Small intestine (tissue), 7 donors: Measurements from ENCODE around the gene NTNG1. TPM values are rescaled to one million over a fixed set of nuclear protein-coding genes. Genes with fewer than 3 reads are reported as not detected.

Experiments
- DNase-seq, 2 donors: peaks; one replicate each; pipeline versions ENCODE4 v3.0.0 to v3.0.0-alpha.2; 2013
- FAIRE-seq: peaks from 2 replicates; lab custom pipeline; 2012; peaks lifted over from hg19 to GRCh38; lab: Jason Lieb, UNC
- H3K27ac ChIP-seq, 3 donors: one replicate each; pipeline ENCODE4 v1.5.1; 2013; ENCODE audit warnings: low read length in 2 of 3, mild to moderate bottlenecking in 2 of 3, control low read depth in 1 of 3, inconsistent platforms in 1 of 3, low read depth in 1 of 3, moderate library complexity in 1 of 3
- H3K27me3 ChIP-seq, 3 donors: one replicate each; pipeline ENCODE4 v1.6.1; 2013; ENCODE audit warnings: low read length in 3 of 3, inconsistent platforms in 1 of 3; ENCODE audit not compliant: control insufficient read depth in 3 of 3, insufficient read depth in 3 of 3
- H3K36me3 ChIP-seq, 3 donors: one replicate each; pipeline ENCODE4 v1.6.1; 2013; ENCODE audit warnings: low read length in 3 of 3, inconsistent platforms in 1 of 3, low read depth in 1 of 3, mild to moderate bottlenecking in 1 of 3, moderate library complexity in 1 of 3; ENCODE audit not compliant: control insufficient read depth in 3 of 3, insufficient read depth in 2 of 3
- H3K4me1 ChIP-seq, 3 donors: one replicate each; pipeline ENCODE4 v1.6.1; 2013; ENCODE audit warnings: low read length in 2 of 3, inconsistent platforms in 1 of 3, low read depth in 1 of 3, mild to moderate bottlenecking in 1 of 3, moderate library complexity in 1 of 3; ENCODE audit not compliant: control insufficient read depth in 3 of 3, insufficient read depth in 2 of 3
- H3K4me3 ChIP-seq, 3 donors: one replicate each; pipeline ENCODE4 v1.5.1; 2013; ENCODE audit warnings: low read length in 3 of 3, control low read depth in 1 of 3, inconsistent platforms in 1 of 3, low read depth in 1 of 3, mild to moderate bottlenecking in 1 of 3, moderate library complexity in 1 of 3
- H3K9me3 ChIP-seq, 2 donors: one replicate each; pipeline ENCODE4 v1.6.1; 2013; ENCODE audit warnings: low read depth in 1 of 2, low read length in 1 of 2; ENCODE audit not compliant: control insufficient read depth in 2 of 2, insufficient read depth in 1 of 2
- WGBS, 3 donors: extraction: QIAGEN DNeasy Blood & Tissue Kit; methylation state at CpG; one replicate each; pipeline ENCODE4 v1.1.7; 2013; 5-methylcytosine and 5-hydroxymethylcytosine counted together
- polyA plus RNA-seq, 4 donors: library from polyadenylated mRNA; stranded (reverse) in 3 of 4; unstranded in 1 of 4; fragments of 200-250 nt in 3 of 4; fragments of 120-200 nt in 1 of 4; gene quantifications; one replicate each; pipeline versions ENCODE4 v1.2.1 to v1.2.3, GENCODE V29; 2013
- donor health status: healthy with polysubstance abuse.
- donor health status: control.
- donor health status: control.
- donor health status: Bipolar disorder and iron deficiency.
- donor health status: healthy.

Gene NTNG1
- polyA plus RNA-seq, 4 donors: 0.27 to 0.65 TPM; not detected in 2

DNA sequence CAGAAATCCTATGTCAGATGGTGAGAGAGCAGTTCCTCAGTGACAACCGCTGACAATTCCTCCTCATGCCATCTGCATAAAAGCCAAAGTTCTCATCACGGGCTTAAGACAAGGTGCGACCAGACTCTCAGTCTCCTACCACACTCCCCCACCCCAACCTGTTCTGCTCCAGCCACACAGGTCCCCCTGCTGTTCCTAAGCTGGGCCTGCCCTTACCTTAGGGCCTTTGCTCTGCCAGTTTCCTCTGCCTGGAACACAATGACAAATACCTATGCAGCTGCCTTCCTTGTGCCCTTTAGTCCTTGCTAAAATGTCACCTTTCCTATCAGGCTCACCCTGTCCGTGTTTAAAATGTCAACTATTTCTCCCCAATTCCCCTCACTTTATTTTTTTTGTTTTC lies 382.2 kb downstream of the NTNG1 start:
- 54 to 66% (median 54%) methylated on average over 4 of the region's 4 CpGs for WGBS, 3 donors
- Histone ChIP-seq H3K36me3 (no peaks in the 10 kb centered on the region), H3K4me1 (no peaks in the 10 kb centered on the region), H3K9me3 (no peaks in the 10 kb centered on the region), H3K4me3 (no peak overlapping the region), H3K27me3 (peaks cover 0 to 2% (median 0%) of the 10 kb centered on the region in 3 donors), H3K27ac (no peak overlapping the region)
- FAIRE-seq (no peak), DNase-seq (no peak)

DNA sequence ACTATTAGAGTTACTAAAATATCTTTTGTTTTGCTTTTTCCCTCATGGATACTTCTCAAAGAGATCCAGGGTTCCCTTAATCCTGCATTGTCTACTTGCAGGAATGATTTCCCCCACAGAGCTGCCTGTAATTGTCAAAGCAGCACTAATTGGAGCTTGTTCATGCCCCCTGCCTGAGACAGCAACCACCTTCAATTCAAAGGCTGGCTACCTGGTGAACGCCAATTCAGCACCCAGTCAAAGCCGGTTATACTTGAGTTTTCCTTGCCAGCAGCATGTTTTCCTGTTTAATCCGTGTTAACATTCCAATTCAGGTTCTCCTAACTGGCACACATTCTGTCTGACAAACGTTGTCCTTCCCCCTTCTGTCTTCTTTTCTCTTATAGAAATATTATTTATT lies 382.9 kb downstream of the NTNG1 start:
- FAIRE-seq (no peak), DNase-seq (no peak)
- H3K36me3 ChIP-seq: no peaks in the 10 kb centered on the region
- H3K9me3 ChIP-seq: no peaks in the 10 kb centered on the region
- H3K27me3 ChIP-seq: peaks cover 0 to 2% (median 0%) of the 10 kb centered on the region in 3 donors
- no peaks in the 10 kb centered on the region for H3K4me1 ChIP-seq
- H3K27ac ChIP-seq: no peak overlapping the region
- no peak overlapping the region for H3K4me3 ChIP-seq
- WGBS, 3 donors: 57 to 73% (median 60%) methylated on average over 4 of the region's 4 CpGs

GRCh38 chr1:107524301-107524700 lies 383.5 kb downstream of the NTNG1 start:
- Histone ChIP-seq H3K4me3 (no peak overlapping the region), H3K27me3 (peaks cover 0 to 2% (median 0%) of the 10 kb centered on the region in 3 donors), H3K9me3 (no peaks in the 10 kb centered on the region), H3K36me3 (no peaks in the 10 kb centered on the region), H3K4me1 (no peaks in the 10 kb centered on the region), H3K27ac (no peak overlapping the region)
- FAIRE-seq (no peak), DNase-seq (no peak)
- 83 to 95% (median 84%) methylated on average over 2 of the region's 2 CpGs for WGBS, 3 donors

DNA sequence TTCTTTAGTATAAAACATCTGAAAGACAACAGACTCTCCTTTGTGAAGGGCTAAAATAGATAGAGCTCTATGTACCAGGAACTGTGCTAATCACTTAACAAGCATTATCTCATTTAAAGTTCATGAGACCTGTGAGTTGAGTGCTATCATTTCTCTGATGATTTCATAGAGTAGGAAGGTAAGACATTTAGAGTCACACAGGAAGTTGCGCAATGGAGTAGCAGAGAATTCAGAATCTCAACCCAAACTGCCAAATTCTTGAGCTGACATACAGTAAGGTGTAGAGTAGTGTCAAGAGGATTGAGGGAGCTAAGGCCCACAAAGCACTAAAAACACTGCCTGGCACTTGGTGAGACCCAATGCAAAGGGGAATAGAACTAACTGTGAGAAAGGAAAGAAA lies 384.3 kb downstream of the NTNG1 start:
- WGBS, 3 donors: 90 to 97% (median 97%) methylated on average over 1 of the region's 1 CpG
- no peak overlapping the region for H3K27ac ChIP-seq
- no peaks in the 10 kb centered on the region for H3K9me3 ChIP-seq
- no peak for FAIRE-seq
- no peak for DNase-seq
- no peak overlapping the region for H3K4me3 ChIP-seq
- H3K27me3 ChIP-seq: peaks cover 0 to 2% (median 0%) of the 10 kb centered on the region in 3 donors
- H3K4me1 ChIP-seq: no peaks in the 10 kb centered on the region
- no peaks in the 10 kb centered on the region for H3K36me3 ChIP-seq

GRCh38 chr1:107525961-107526360 lies 385.1 kb downstream of the NTNG1 start:
- Histone ChIP-seq H3K4me1 (no peaks in the 10 kb centered on the region), H3K4me3 (no peak overlapping the region), H3K36me3 (no peaks in the 10 kb centered on the region), H3K9me3 (no peaks in the 10 kb centered on the region), H3K27me3 (peaks cover 0 to 2% (median 0%) of the 10 kb centered on the region in 3 donors), H3K27ac (no peak overlapping the region)
- no peak for DNase-seq
- no peak for FAIRE-seq
- 88 to 96% (median 92%) methylated on average over 2 of the region's 2 CpGs for WGBS, 3 donors

- no peak overlapping the region for H3K27ac ChIP-seq
- H3K4me1 ChIP-seq: no peaks in the 10 kb centered on the region
- no peaks in the 10 kb centered on the region for H3K36me3 ChIP-seq
- WGBS, 3 donors: 42 to 44% (median 44%) methylated on average over 2 of the region's 2 CpGs
- H3K9me3 ChIP-seq: no peaks in the 10 kb centered on the region
- FAIRE-seq (no peak), DNase-seq (no peak)
- H3K27me3 ChIP-seq: peaks cover 0 to 2% (median 0%) of the 10 kb centered on the region in 3 donors
- no peak overlapping the region for H3K4me3 ChIP-seq
These were observed 385.8 kb downstream of the NTNG1 start for GRCh38 chr1:107526524-107527198.

GRCh38 chr1:107529511-107530149 lies 388.8 kb downstream of the NTNG1 start:
- no peaks in the 10 kb centered on the region for H3K4me1 ChIP-seq
- peak; percentile 65 to 68 for DNase-seq
- WGBS, 3 donors: 16 to 28% (median 21%) methylated on average over 6 of the region's 6 CpGs
- no peak overlapping the region for H3K4me3 ChIP-seq
- H3K36me3 ChIP-seq: no peaks in the 10 kb centered on the region
- no peak overlapping the region for H3K27ac ChIP-seq
- no peak for FAIRE-seq
- peaks cover 0 to 2% (median 0%) of the 10 kb centered on the region in 3 donors for H3K27me3 ChIP-seq
- H3K9me3 ChIP-seq: no peaks in the 10 kb centered on the region

GRCh38 chr1:107530543-107530942 lies 389.7 kb downstream of the NTNG1 start:
- peaks cover 0 to 3% of the 10 kb centered on the region in 2 donors for H3K9me3 ChIP-seq
- WGBS, 3 donors: 55 to 60% (median 59%) methylated on average over 6 of the region's 6 CpGs
- peaks cover 0 to 2% (median 0%) of the 10 kb centered on the region in 3 donors for H3K27me3 ChIP-seq
- H3K27ac ChIP-seq: no peak overlapping the region
- FAIRE-seq (no peak), DNase-seq (no peak)
- H3K4me1 ChIP-seq: peaks cover 0 to 2% (median 0%) of the 10 kb centered on the region in 3 donors
- no peaks in the 10 kb centered on the region for H3K36me3 ChIP-seq
- H3K4me3 ChIP-seq: no peak overlapping the region
